HCT116 (cell line): Measurements from ENCODE around the gene TRMT11. TPM values are rescaled to one million over a fixed set of nuclear protein-coding genes. Genes with fewer than 3 reads are reported as not detected.
"Not testable (repeated sequence)": the region's sequence is repeated elsewhere in the genome, so short reads cannot be mapped to it uniquely, and the experiment has no call there.

Source experiments
- ATAC-seq: fragments of 200-7000 bp; cut with Tn5 transposase; 2 replicates; pipeline ENCODE4 v1.9.1; 2020; ENCODE audit warnings: mild to moderate bottlenecking, moderate library complexity
- BruUV-seq: library from RNA; stranded (reverse); fragments of 400-500 nt; replicated peaks from 2 replicates; lab custom pipeline; 2021; lab: Mats Ljungman, UMichigan
- CTCF ChIA-PET: fragments of 300-600 bp; sonication (Branson Sonifier 250); formaldehyde crosslinking; loops from one replicate; lab custom pipeline; 2021; ENCODE audit warnings: antibody characterized with exemption; lab: Charles Lee
- POLR2A ChIA-PET: fragments of 300-600, 350-600 bp; sonication (Branson Sonifier 250); formaldehyde crosslinking; loops from one replicate; lab custom pipeline; 2021; ENCODE audit warnings: antibody characterized with exemption; lab: Charles Lee
- RAD21 ChIA-PET, 2 experiments: fragments of 300-600 bp; sonication (Branson Sonifier 250); formaldehyde crosslinking; loops; one replicate each; lab custom pipeline; 2023; ENCODE audit warnings: low total read pairs in 2 of 2; ENCODE audit not compliant: uncharacterized antibody in 2 of 2, unreplicated experiment in 2 of 2, low non-redundant PET in 1 of 2; lab: Charles Lee
- DNase-seq: peaks from one replicate; pipeline ENCODE4 v3.0.0-alpha.2; 2010; ENCODE audit warnings: low read depth, low spot score
- H2AFZ ChIP-seq: fragments of 200-600 bp; shearing (Covaris generic), sonication (generic); 2 replicates; pipeline ENCODE4 v1.6.1; 2017; ENCODE audit warnings: low read depth, mixed run types, mixed read lengths, antibody characterized with exemption, low read length; ENCODE audit not compliant: poor library complexity, severe bottlenecking
- H3K27ac ChIP-seq: 2 replicates; pipeline ENCODE4 v1.5.1; 2012; ENCODE audit warnings: low read depth, low read length
- H3K27me3 ChIP-seq: fragments of 200-600 bp; sonication (generic); 2 replicates; pipeline ENCODE4 v1.6.1; 2016; ENCODE audit warnings: mixed run types, low read length, mixed read lengths; ENCODE audit not compliant: insufficient read depth
- H3K36me3 ChIP-seq, 2 experiments: fragments of 200-500 bp in 1 of 2; fragments of 200-600 bp in 1 of 2; sonication (Bioruptor generic) in 1 of 2; sonication (generic) in 1 of 2; 2 replicates each; pipeline versions ENCODE4 v1.5.1 to v1.6.1; 2014 to 2016; ENCODE audit warnings: low read length in 2 of 2, inconsistent platforms in 1 of 2, mixed read lengths in 1 of 2, mixed run types in 1 of 2; ENCODE audit not compliant: insufficient read depth in 2 of 2, control insufficient read depth in 1 of 2
- H3K4me1 ChIP-seq, 2 experiments: fragments of 200-600 bp in 1 of 2; sonication (generic) in 1 of 2; 2 replicates each; pipeline versions ENCODE4 v1.5.1 to v1.6.1; 2012 to 2017; ENCODE audit warnings: low read length in 2 of 2, inconsistent platforms in 1 of 2, mild to moderate bottlenecking in 1 of 2, mixed read lengths in 1 of 2, mixed run types in 1 of 2, moderate library complexity in 1 of 2; ENCODE audit not compliant: insufficient read depth in 2 of 2, control insufficient read depth in 1 of 2
- H3K4me2 ChIP-seq: fragments of 200-600 bp; sonication (generic); 2 replicates; pipeline ENCODE4 v1.6.1; 2017; ENCODE audit warnings: mixed run types, low read length, mixed read lengths
- H3K4me3 ChIP-seq, 2 experiments: fragments of 200-600 bp in 1 of 2; sonication (generic) in 1 of 2; replicated peaks in 1 of 2; 2 replicates each; pipeline ENCODE4 v1.5.1; 2011 to 2016; ENCODE audit warnings: low read length in 2 of 2, control low read depth in 1 of 2, low read depth in 1 of 2, mild to moderate bottlenecking in 1 of 2, mixed read lengths in 1 of 2, mixed run types in 1 of 2
- H3K79me2 ChIP-seq: fragments of 200-600 bp; sonication (generic); 2 replicates; pipeline ENCODE4 v1.6.1; 2017; ENCODE audit warnings: mild to moderate bottlenecking, mixed run types, low read length, moderate library complexity, mixed read lengths; ENCODE audit not compliant: insufficient read depth
- H3K9ac ChIP-seq: fragments of 200-600 bp; sonication (generic); 2 replicates; pipeline ENCODE4 v1.6.1; 2016; ENCODE audit warnings: low read length, mixed read lengths
- H3K9me2 ChIP-seq: fragments of 200-600 bp; sonication (generic), shearing (Covaris generic); 2 replicates; pipeline ENCODE4 v1.6.1; 2017; ENCODE audit warnings: mixed run types, mild to moderate bottlenecking, moderate library complexity; ENCODE audit not compliant: insufficient read depth
- H3K9me3 ChIP-seq, 2 experiments: fragments of 200-500 bp in 1 of 2; fragments of 200-600 bp in 1 of 2; sonication (Bioruptor generic) in 1 of 2; sonication (generic) in 1 of 2; 2 replicates each; pipeline ENCODE4 v1.6.1; 2014 to 2017; ENCODE audit warnings: low read length in 2 of 2, mixed read lengths in 2 of 2, inconsistent platforms in 1 of 2, low read depth in 1 of 2, mild to moderate bottlenecking in 1 of 2, mixed run types in 1 of 2, moderate library complexity in 1 of 2; ENCODE audit not compliant: control insufficient read depth in 1 of 2, insufficient read depth in 1 of 2
- H4K20me1 ChIP-seq: fragments of 200-600 bp; sonication (generic), shearing (Covaris generic); 2 replicates; pipeline ENCODE4 v1.6.1; 2017; ENCODE audit warnings: mixed run types, mild to moderate bottlenecking, moderate library complexity; ENCODE audit not compliant: insufficient read depth
- ATF3 ChIP-seq: IDR thresholded peaks from 2 replicates; pipeline ENCODE4 v1.6.1; 2012
- CEBPB ChIP-seq: IDR thresholded peaks from 2 replicates; pipeline ENCODE4 v1.6.1; 2012; ENCODE audit warnings: low read depth
- ELF1 ChIP-seq: IDR thresholded peaks from 2 replicates; pipeline ENCODE4 v1.6.1; 2012; ENCODE audit warnings: low read depth, borderline replicate concordance
- EZH2 ChIP-seq: fragments of 200-600 bp; sonication (generic); IDR thresholded peaks from 2 replicates; pipeline ENCODE4 v1.6.1; 2017; ENCODE audit warnings: antibody characterized with exemption, mixed run types
- FOSL1 ChIP-seq: IDR thresholded peaks from 2 replicates; pipeline ENCODE4 v1.6.1; 2012; ENCODE audit warnings: low read depth
- POLR2A ChIP-seq: IDR thresholded peaks from 2 replicates; pipeline ENCODE4 v1.7.0; 2011; ENCODE audit warnings: borderline replicate concordance; ENCODE audit not compliant: insufficient read depth, insufficient read length; ENCODE audit errors: extremely low read depth
- SIN3A ChIP-seq: IDR thresholded peaks from 2 replicates; pipeline ENCODE4 v1.6.1; 2012; ENCODE audit warnings: low read depth
- SP1 ChIP-seq: IDR thresholded peaks from 2 replicates; pipeline ENCODE4 v1.6.1; 2012; ENCODE audit warnings: low read depth
- YY1 ChIP-seq: IDR thresholded peaks from 2 replicates; pipeline ENCODE4 v1.6.1; 2011; ENCODE audit warnings: low read length, low read depth, moderate library complexity, mild to moderate bottlenecking; ENCODE audit not compliant: insufficient replicate concordance; ENCODE audit errors: extremely low read depth
- ZBTB33 ChIP-seq: IDR thresholded peaks from 2 replicates; pipeline ENCODE4 v1.6.1; 2011; ENCODE audit warnings: mild to moderate bottlenecking, low read length, moderate library complexity; ENCODE audit not compliant: insufficient replicate concordance; ENCODE audit errors: extremely low read depth
- ZFX ChIP-seq: fragments of 450-650 bp; IDR thresholded peaks from 2 replicates; pipeline ENCODE4 v1.6.1; 2017
- intact Hi-C: fragments of 100-400 bp; cut with micrococcal nuclease; formaldehyde crosslinking; loops from 2 replicates; pipeline ENCODE4 v1.10.0; 2022
- total RNA-seq: library from RNA; stranded (reverse); gene quantifications from one replicate; pipeline ENCODE4 v1.2.1, GENCODE V29; 2021; ENCODE audit not compliant: unreplicated experiment
- TF ChIP-seq, protein P1 (sequence below), 3 experiments: fragments of 200-600 bp in 1 of 3; sonication (generic) in 1 of 3; IDR thresholded peaks in 2 of 3; conservative IDR thresholded peaks in 1 of 3; 2 replicates each; pipeline ENCODE4 v1.5.1; 2012 to 2017; ENCODE audit warnings: low read depth in 2 of 3, low read length in 2 of 3, antibody characterized with exemption in 1 of 3, borderline replicate concordance in 1 of 3, control low read depth in 1 of 3, mild to moderate bottlenecking in 1 of 3, mixed read lengths in 1 of 3, mixed run types in 1 of 3, moderate library complexity in 1 of 3; ENCODE audit not compliant: insufficient read depth in 1 of 3

TRMT11 gene
- total RNA-seq, 1 experiment from 2014 or later, result 41.8 TPM

DNA sequence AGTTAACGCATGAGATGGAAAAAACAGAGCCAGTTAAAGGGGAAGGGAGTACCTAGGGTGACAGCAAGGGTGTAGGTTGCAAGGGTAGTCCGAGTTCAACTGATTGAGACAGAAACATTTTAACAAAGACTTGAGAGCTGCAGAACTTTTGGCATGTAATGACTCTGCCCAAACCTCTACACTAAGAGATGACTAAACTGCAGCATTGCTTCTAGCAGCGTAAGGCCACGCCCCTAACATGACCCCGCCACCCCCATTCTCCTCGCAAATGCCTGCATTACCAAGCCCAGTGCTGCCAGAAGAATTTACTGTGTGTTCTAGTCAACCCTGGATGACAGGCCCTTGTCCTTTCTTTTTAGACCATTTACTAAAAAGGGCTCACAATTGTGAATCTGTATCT, 36.0 kb upstream of the TRMT11 start (continued):
- TF ChIP-seq ZBTB33, result no peak

DNA sequence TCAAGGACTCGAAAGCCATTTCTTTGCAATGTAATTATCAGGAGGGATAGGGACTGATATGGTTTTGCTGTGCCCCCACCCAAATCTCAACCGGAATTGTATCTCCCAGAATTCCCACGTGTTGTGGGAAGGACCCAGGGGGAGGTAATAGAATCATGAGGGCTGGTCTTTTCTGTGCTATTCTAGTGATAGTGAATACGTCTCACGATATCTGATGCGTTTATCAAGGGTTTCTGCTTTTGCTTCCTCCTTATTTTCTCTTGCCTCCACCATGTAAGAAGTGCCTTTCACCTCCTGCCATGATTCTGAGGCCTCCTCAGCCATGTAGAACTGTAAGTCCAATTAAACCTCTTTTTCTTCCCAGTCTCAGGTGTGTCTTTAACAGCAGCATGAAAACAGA, 35.6 kb upstream of the TRMT11 start:
- H3K79me2 ChIP-seq, H3K9me2 ChIP-seq, DNase-seq, H3K4me2 ChIP-seq, intact Hi-C loops, H4K20me1 ChIP-seq, H2AFZ ChIP-seq, BruUV-seq, ATAC-seq, POLR2A ChIA-PET, H3K4me1 ChIP-seq, H3K27ac ChIP-seq, RAD21 ChIA-PET, H3K9me3 ChIP-seq, H3K4me3 ChIP-seq, H3K9ac ChIP-seq, H3K36me3 ChIP-seq, H3K27me3 ChIP-seq: not testable (repeated sequence)
- CTCF ChIA-PET, result interaction anchor here (1.6 kb wide), 1 partner anchor 160 kb away, joined by 5 read pairs; the partner anchor contains the start of gene NCOA7

DNA sequence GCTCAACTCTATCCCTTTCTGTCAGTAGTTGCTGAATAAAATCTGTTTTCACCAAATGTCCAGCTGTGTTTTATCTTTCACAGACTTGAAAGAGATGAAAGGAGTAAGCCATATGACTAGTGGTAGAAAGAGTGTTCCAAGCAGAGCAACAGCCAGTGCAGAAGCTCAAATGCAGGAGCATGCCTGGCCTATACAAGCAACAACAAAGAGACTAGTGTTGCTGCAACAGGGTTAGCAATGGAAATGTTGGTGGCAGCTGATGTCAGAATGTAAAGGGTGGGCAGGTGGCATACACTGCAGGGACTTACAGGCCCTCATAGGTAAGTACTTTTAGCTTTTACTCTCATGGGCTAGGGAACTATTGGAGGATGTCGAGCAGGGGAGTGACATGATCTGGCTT, 35.0 kb upstream of the TRMT11 start:
- POLR2A ChIA-PET, result no interaction called here
- no peak for TF ChIP-seq ZFX
- TF ChIP-seq ELF1, result no peak
- TF ChIP-seq, protein P1, sequence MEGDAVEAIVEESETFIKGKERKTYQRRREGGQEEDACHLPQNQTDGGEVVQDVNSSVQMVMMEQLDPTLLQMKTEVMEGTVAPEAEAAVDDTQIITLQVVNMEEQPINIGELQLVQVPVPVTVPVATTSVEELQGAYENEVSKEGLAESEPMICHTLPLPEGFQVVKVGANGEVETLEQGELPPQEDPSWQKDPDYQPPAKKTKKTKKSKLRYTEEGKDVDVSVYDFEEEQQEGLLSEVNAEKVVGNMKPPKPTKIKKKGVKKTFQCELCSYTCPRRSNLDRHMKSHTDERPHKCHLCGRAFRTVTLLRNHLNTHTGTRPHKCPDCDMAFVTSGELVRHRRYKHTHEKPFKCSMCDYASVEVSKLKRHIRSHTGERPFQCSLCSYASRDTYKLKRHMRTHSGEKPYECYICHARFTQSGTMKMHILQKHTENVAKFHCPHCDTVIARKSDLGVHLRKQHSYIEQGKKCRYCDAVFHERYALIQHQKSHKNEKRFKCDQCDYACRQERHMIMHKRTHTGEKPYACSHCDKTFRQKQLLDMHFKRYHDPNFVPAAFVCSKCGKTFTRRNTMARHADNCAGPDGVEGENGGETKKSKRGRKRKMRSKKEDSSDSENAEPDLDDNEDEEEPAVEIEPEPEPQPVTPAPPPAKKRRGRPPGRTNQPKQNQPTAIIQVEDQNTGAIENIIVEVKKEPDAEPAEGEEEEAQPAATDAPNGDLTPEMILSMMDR (IDR thresholded peaks at IDR 0.05 in 2 of 3, conservative IDR thresholded peaks at IDR 0.05 in 1 of 3; ENCODE audit: borderline replicate concordance in 1 of 3, insufficient read depth in 1 of 3, low read depth in 2 of 3, low read length in 2 of 3), result no peak
- TF ChIP-seq SP1, result no peak
- no peak for TF ChIP-seq SIN3A
- TF ChIP-seq ZBTB33, result no peak
- TF ChIP-seq ATF3, result no peak
- no peak for TF ChIP-seq CEBPB
- no peak for TF ChIP-seq POLR2A
- TF ChIP-seq EZH2, result no peak
- no peak for TF ChIP-seq FOSL1
- no peak for TF ChIP-seq YY1

More for the DNA sequence above, 35.0 kb upstream of the TRMT11 start:
- Histone ChIP-seq H3K27ac (no peak overlapping the region), H3K4me3 (no peak overlapping the region), H3K9me2 (no peaks in the 10 kb centered on the region), H3K79me2 (no peaks in the 10 kb centered on the region), H4K20me1 (no peaks in the 10 kb centered on the region), H3K9ac (no peak overlapping the region), H3K4me1 (peaks cover 4 to 9% of the 10 kb centered on the region in 2 experiments; a peak in 3 of 4 replicates), H3K9me3 (no peaks in the 10 kb centered on the region), H2AFZ (no peak overlapping the region), H3K36me3 (no peaks in the 10 kb centered on the region), H3K4me2 (no peak overlapping the region), H3K27me3 (no peaks in the 10 kb centered on the region)
- RAD21 ChIA-PET, result no interaction called here
- CTCF ChIA-PET, result interaction anchor here (1.6 kb wide), 1 partner anchor 161 kb away, joined by 5 read pairs; the partner anchor contains the start of gene NCOA7
- ATAC-seq, result no peak
- DNase-seq, result no peak
- intact Hi-C loops, result no loop called here
- BruUV-seq, result no TSS peak
